B cell (primary cell): ENCODE measurements around the gene TEX13B.

Experiments used
- CTCF ChIP-seq: fragments of 200-600 bp; IDR thresholded peaks from one replicate; pipeline ENCODE4 v1.8.0; 2022; ENCODE audit warnings: antibody characterized with exemption, mild to moderate bottlenecking
- EZH2 ChIP-seq: IDR thresholded peaks from 2 replicates; pipeline ENCODE4 v1.6.1; 2012; ENCODE audit warnings: borderline replicate concordance, low read depth, mild to moderate bottlenecking, moderate library complexity, low read length; ENCODE audit not compliant: insufficient read depth, poor library complexity, severe bottlenecking

- no peak for TF ChIP-seq EZH2
- TF ChIP-seq CTCF, result no peak
These were observed 10.5 kb downstream of the TEX13B start for GRCh38 chrX:107971636-107972035.
